Hepatocyte (in vitro differentiated cells): Measurements from ENCODE around the gene CHD2. TPM values are rescaled to one million over a fixed set of nuclear protein-coding genes. Genes with fewer than 3 reads are reported as not detected.

Source experiments
- DNase-seq: peaks from one replicate; pipeline ENCODE4 v3.0.0-alpha.2; 2016; ENCODE audit warnings: low spot score
- H2AFZ ChIP-seq: fragments of 200-600 bp; sonication (generic); 2 replicates; pipeline ENCODE4 v1.6.0; 2016; ENCODE audit warnings: antibody characterized with exemption, mild to moderate bottlenecking
- H3K27ac ChIP-seq: fragments of 200-600 bp; sonication (generic); 2 replicates; pipeline ENCODE4 v1.5.1; 2016; ENCODE audit warnings: mild to moderate bottlenecking
- H3K27me3 ChIP-seq: fragments of 200-600 bp; sonication (generic); 2 replicates; pipeline ENCODE4 v1.6.1; 2016
- H3K36me3 ChIP-seq: fragments of 200-600 bp; sonication (generic); replicated peaks from 2 replicates; pipeline ENCODE4 v1.5.1; 2016; ENCODE audit warnings: low read depth; ENCODE audit not compliant: insufficient read depth
- H3K4me1 ChIP-seq: fragments of 200-600 bp; sonication (generic); 2 replicates; pipeline ENCODE4 v1.5.1; 2016; ENCODE audit warnings: mild to moderate bottlenecking, moderate library complexity; ENCODE audit not compliant: insufficient read depth
- H3K4me2 ChIP-seq: fragments of 200-600 bp; sonication (generic); 2 replicates; pipeline ENCODE4 v1.6.0; 2016
- H3K4me3 ChIP-seq: fragments of 200-600 bp; sonication (generic); 2 replicates; pipeline ENCODE4 v1.5.1; 2016; ENCODE audit warnings: mild to moderate bottlenecking
- H3K79me2 ChIP-seq: fragments of 200-600 bp; sonication (generic); 2 replicates; pipeline ENCODE4 v1.6.0; 2017; ENCODE audit warnings: mild to moderate bottlenecking
- H3K9me2 ChIP-seq: fragments of 200-600 bp; sonication (generic); replicated peaks from 2 replicates; pipeline ENCODE4 v1.6.0; 2017; ENCODE audit warnings: mild to moderate bottlenecking; ENCODE audit not compliant: insufficient read depth
- H3K9me3 ChIP-seq: fragments of 200-600 bp; sonication (generic); 2 replicates; pipeline ENCODE4 v1.5.1; 2016; ENCODE audit warnings: low read depth, mild to moderate bottlenecking
- H4K20me1 ChIP-seq: fragments of 200-600 bp; sonication (generic); 2 replicates; pipeline ENCODE4 v1.6.0; 2016; ENCODE audit warnings: mild to moderate bottlenecking; ENCODE audit not compliant: insufficient read depth, poor library complexity, severe bottlenecking
- EZH2 ChIP-seq: fragments of 200-600 bp; sonication (generic); IDR thresholded peaks from 2 replicates; pipeline ENCODE4 v1.6.1; 2016; ENCODE audit warnings: antibody characterized with exemption, mild to moderate bottlenecking, borderline replicate concordance
- EZH2phosphoT487 ChIP-seq: fragments of 200-600 bp; sonication (generic); IDR thresholded peaks from one replicate; pipeline ENCODE4 v1.6.1; 2018; ENCODE audit warnings: antibody characterized with exemption, mild to moderate bottlenecking, low read depth, moderate library complexity; ENCODE audit not compliant: unreplicated experiment, severe bottlenecking
- WGBS: methylation state at CpG from one replicate; pipeline ENCODE4 v1.1.6; 2016; ENCODE audit warnings: low lambda C conversion rate; ENCODE audit errors: missing lambda C conversion rate; 5-methylcytosine and 5-hydroxymethylcytosine counted together
- polyA plus RNA-seq: library from polyadenylated mRNA; unstranded; fragments of >200 nt; fragmentation: Nextera tagmentation; extraction: Ambion mirVana; gene quantifications from 2 replicates; pipeline ENCODE4 v1.2.1, GENCODE V29; 2016
- total RNA-seq: library from RNA; depleted of rRNA; stranded (reverse); fragments of >200 nt; gene quantifications from 2 replicates; pipeline ENCODE4 v1.2.3, GENCODE V29; 2014
- TF ChIP-seq, protein P1 (sequence below): fragments of 200-600 bp; sonication (generic); IDR thresholded peaks from 2 replicates; pipeline ENCODE4 v1.5.1; 2016; ENCODE audit warnings: antibody characterized with exemption, mild to moderate bottlenecking; ENCODE audit not compliant: poor library complexity

Gene CHD2
- total and polyA plus RNA-seq, 2 experiments from 2014 or later = 49.3 to 133 TPM

- no peaks in the 10 kb centered on the region for H3K9me2 ChIP-seq
- no peak overlapping the region for H3K27ac ChIP-seq
- no peaks in the 10 kb centered on the region for H3K79me2 ChIP-seq
- H4K20me1 ChIP-seq = no peaks in the 10 kb centered on the region
- TF ChIP-seq, protein P1, sequence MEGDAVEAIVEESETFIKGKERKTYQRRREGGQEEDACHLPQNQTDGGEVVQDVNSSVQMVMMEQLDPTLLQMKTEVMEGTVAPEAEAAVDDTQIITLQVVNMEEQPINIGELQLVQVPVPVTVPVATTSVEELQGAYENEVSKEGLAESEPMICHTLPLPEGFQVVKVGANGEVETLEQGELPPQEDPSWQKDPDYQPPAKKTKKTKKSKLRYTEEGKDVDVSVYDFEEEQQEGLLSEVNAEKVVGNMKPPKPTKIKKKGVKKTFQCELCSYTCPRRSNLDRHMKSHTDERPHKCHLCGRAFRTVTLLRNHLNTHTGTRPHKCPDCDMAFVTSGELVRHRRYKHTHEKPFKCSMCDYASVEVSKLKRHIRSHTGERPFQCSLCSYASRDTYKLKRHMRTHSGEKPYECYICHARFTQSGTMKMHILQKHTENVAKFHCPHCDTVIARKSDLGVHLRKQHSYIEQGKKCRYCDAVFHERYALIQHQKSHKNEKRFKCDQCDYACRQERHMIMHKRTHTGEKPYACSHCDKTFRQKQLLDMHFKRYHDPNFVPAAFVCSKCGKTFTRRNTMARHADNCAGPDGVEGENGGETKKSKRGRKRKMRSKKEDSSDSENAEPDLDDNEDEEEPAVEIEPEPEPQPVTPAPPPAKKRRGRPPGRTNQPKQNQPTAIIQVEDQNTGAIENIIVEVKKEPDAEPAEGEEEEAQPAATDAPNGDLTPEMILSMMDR = no peak
- TF ChIP-seq EZH2phosphoT487 (no peak), EZH2 (no peak)
- no peak overlapping the region for H2AFZ ChIP-seq
- H3K27me3 ChIP-seq = no peaks in the 10 kb centered on the region
- H3K4me2 ChIP-seq = no peak overlapping the region
- H3K36me3 ChIP-seq = no peaks in the 10 kb centered on the region
- no peak overlapping the region for H3K4me3 ChIP-seq
- 94% methylated on average over 20 of the region's 20 CpGs for WGBS
- no peaks in the 10 kb centered on the region for H3K9me3 ChIP-seq
- no peaks in the 10 kb centered on the region for H3K4me1 ChIP-seq
- DNase-seq = no peak
Observed at GRCh38 chr15:93040288-93041158, 140.4 kb downstream of the CHD2 start.

GRCh38 chr15:93041159-93041547, 141.0 kb downstream of the CHD2 start:
- Histone ChIP-seq H3K79me2 (no peaks in the 10 kb centered on the region), H3K4me2 (no peak overlapping the region), H4K20me1 (no peaks in the 10 kb centered on the region), H3K4me3 (no peak overlapping the region), H3K9me3 (no peaks in the 10 kb centered on the region), H3K9me2 (no peaks in the 10 kb centered on the region), H3K4me1 (no peaks in the 10 kb centered on the region), H3K27me3 (no peaks in the 10 kb centered on the region), H2AFZ (no peak overlapping the region), H3K27ac (no peak overlapping the region), H3K36me3 (no peaks in the 10 kb centered on the region)
- 76% methylated on average over 13 of the region's 13 CpGs for WGBS
- TF ChIP-seq, protein P1 = no peak
- TF ChIP-seq EZH2 (no peak), EZH2phosphoT487 (no peak)
- DNase-seq = no peak

- no peaks in the 10 kb centered on the region for H3K27me3 ChIP-seq
- no peak overlapping the region for H3K4me3 ChIP-seq
- TF ChIP-seq EZH2phosphoT487 = no peak
- TF ChIP-seq EZH2 = no peak
- TF ChIP-seq, protein P1 = no peak
- no peak overlapping the region for H3K4me2 ChIP-seq
- H4K20me1 ChIP-seq = no peaks in the 10 kb centered on the region
- no peaks in the 10 kb centered on the region for H3K79me2 ChIP-seq
- H3K9me3 ChIP-seq = no peaks in the 10 kb centered on the region
- H3K36me3 ChIP-seq = no peaks in the 10 kb centered on the region
- H3K27ac ChIP-seq = no peak overlapping the region
- 71% methylated on average over 3 of the region's 3 CpGs for WGBS
- no peak overlapping the region for H2AFZ ChIP-seq
- H3K4me1 ChIP-seq = no peaks in the 10 kb centered on the region
- no peaks in the 10 kb centered on the region for H3K9me2 ChIP-seq
- no peak for DNase-seq
Observed at GRCh38 chr15:93042211-93042610, 142.1 kb downstream of the CHD2 start.
